ENCODE measurements around the gene CNNM4.

The CNNM4 gene

GRCh38 chr2:96760036-96760985, at the start of gene CNNM4:
Gene CNNM4 (plus strand): TSS chr2:96760902. CDS start chr2:96761000, 98 bp downstream.
- DNase-seq: peak; percentile 96

GRCh38 chr2:96710985-96711384, 49.7 kb upstream of the CNNM4 start:
- DNase-seq: no peak

- DNase-seq: no peak
Measured at GRCh38 chr2:96715658-96716057, 45.0 kb upstream of the CNNM4 start.

GRCh38 chr2:96716388-96716787, 44.3 kb upstream of the CNNM4 start:
- DNase-seq: no peak

- no peak for DNase-seq
Measured at GRCh38 chr2:96726131-96726530, 34.6 kb upstream of the CNNM4 start.

GRCh38 chr2:96727431-96727830, 33.3 kb upstream of the CNNM4 start:
- no peak for DNase-seq

GRCh38 chr2:96729748-96730147, 31.0 kb upstream of the CNNM4 start:
- no peak for DNase-seq

DNA sequence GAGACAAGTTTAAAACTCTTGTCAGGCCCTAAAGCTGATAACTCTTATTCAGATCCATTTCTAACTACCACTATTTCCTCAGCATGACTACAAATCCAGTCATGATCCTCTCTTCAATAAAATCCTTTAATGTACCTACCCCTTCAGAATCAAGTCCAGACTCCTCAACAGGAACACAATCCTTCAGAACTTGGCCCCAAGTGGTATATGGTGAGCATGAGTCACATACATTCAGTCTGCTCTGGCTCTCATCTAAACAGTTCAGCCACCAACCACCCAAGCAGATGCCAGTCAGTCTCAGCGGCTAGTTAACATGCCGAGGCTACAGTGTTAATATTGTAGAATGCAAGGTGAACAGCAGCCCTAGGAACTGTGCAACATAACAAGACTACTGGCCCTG, 30.5 kb upstream of the CNNM4 start:
- no peak for DNase-seq

DNA sequence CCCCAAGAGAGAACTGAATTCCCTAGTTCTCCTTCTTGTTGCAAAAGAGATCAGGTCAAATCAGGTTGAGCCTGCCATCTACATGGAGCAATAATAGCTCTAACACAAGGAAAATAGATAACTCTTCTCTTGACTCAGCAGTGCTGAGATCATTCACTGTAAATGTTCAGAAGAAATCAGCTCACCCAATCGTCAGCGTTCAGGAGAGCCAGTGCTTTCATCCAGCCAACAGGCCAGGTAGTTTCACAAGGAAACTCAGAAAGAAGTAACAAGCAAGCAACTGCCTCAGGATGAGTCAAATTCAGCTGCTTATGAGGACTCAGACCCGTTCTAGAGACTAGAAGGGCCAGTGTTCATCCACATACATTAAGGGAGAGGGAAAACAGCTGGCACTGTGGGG, 26.8 kb upstream of the CNNM4 start:
- DNase-seq: no peak

- peak; percentile 18 for DNase-seq
Measured at GRCh38 chr2:96734880-96735583, 25.7 kb upstream of the CNNM4 start.

GRCh38 chr2:96737251-96737650, 23.5 kb upstream of the CNNM4 start:
- no peak for DNase-seq

- DNase-seq: no peak
Measured at GRCh38 chr2:96737831-96738230, 22.9 kb upstream of the CNNM4 start.

DNA sequence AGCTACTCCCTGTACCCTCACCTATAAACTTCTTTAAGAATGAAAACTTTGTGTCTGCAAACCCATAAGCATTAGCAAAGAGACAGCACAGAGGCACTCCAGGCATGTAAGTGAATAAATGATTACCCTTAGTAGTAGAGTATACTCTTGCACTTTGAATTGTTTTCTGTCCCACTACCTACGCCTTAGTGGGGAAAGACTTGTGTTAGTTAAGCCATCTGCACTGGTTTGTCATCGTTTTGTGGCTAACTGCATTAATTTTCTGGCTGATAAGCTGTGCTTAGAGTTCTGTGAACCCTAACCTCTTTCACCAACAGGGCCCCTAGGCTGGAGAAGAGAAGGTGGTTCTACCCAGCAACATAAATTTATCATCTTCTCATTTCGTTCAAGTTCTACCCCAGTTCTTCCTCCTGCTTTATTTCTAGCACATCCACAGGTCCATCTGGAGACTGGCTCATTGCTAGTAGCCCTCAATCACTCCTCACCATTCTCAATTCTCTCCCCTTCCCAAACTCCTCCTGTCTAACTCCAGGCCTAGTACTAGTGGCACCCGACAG, 21.5 kb upstream of the CNNM4 start:
- DNase-seq: no peak

DNA sequence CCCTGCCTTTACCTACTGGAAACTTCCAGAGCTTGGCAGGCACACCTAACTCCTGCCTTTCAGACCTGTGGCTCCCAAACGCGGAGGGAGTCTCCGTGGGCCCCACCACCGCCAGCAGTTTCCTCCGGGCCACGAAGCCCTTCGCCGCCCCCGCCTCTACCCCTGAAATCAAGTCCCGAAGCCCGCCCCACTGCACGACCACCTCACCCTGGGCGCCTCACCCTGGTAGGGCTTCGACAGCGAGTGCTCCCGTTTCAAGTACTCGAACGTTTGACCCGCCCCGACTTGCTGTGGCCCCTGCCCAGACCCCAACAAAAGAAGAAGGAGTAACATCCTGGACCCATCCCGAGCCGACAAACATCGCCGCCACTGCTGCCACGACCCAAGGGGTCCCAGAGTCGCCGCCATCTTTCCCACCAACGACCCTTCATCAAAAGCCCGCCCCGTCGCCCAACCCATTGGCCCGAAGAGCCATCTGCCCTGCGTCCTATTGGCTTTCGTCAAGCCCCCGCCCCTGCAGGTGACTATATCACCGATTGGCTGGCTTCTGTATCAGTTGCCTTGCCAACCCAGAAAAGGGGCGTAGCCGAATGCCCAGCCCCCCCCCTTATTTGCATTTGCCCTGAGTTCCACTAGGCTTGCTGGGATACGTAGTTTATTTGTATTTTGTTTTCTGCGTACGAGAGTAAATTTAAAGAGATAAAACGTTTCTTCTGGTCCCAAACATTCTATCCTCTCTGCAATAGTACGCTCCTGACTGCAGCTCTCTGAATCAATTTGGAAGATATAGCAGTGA, 20.9 kb upstream of the CNNM4 start, which contains the start of gene LMAN2L:
Gene LMAN2L, minus strand, starts transcription at position 432 of the 796 bp plus-strand sequence. Its CDS starts 24 bp downstream, at position 408.
- peak; percentile 99 for DNase-seq

DNA sequence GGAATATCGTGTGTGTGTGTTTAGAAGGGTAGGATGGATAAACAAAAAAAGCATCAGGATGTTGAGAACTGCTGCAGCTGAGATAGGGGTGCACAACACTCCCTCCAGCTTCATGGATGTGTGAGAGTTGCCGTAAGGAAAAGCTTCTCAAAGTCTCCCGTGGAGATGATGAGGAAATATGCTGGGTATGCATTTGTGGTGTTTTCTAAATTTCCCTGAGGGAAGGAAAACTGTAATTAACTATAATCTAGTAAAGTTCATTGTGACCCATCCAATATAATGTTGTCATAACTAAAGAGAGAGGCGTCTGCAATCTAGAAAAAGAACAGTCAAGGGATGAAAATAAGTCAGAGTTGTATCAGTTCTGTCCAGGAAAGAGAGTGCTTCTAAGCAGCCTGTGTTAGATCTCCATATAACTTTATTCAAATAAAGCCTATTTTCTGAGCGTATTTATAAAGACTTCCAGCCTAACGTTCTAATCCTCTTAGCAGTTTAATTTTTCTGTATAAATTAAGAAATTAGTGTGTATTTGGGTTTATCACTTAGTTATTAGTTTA, 13.6 kb upstream of the CNNM4 start:
- DNase-seq: no peak

DNA sequence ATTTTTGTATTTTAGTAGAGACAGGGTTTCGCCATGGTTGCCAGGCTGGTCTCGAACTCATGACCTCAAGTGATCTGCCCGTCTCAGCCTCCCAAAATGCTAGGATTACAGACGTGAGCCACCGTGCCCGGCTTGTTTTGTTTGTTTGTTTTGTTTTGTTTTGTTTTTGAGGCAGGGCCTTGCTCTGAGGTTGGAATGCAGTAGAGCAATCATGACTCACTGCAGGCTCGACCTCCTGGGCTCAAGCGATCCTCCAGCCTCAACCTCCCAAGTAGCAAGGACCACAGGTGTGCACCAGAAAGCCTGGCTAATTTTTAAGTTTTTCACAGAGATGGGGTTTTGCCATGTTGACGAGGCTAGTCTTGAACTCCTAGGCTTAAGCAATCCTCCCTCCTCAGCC, 8.9 kb upstream of the CNNM4 start:
- DNase-seq: no peak

DNA sequence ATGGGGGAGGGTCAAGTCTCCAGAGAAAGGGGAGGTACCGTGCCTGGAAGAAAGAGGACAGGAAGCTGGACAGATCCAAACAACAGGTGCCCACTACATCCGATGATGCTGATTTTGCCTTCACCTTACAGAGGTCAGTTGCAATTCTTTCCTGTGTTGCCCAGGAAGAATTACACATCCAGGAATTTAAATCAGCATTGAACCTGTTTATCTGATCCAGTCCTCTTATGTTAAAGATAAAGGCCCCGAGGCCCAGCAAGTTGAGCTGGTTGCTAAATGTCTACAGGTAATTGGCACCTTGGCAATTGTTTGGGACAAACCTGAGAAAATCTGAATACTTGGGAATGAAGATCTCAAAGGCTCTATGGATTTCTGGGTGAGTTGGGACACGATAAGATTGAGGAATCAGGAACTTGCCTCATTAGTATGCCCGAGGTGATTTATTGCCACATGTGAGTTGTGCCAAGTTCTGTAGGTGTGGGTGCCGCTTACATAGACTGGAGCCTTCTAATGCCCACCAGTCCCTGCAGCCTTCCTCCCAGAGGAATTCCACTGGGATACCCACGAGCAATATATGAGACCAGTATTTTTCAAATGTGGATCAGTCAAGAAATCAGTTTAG, 6.9 kb upstream of the CNNM4 start:
- no peak for DNase-seq

DNA sequence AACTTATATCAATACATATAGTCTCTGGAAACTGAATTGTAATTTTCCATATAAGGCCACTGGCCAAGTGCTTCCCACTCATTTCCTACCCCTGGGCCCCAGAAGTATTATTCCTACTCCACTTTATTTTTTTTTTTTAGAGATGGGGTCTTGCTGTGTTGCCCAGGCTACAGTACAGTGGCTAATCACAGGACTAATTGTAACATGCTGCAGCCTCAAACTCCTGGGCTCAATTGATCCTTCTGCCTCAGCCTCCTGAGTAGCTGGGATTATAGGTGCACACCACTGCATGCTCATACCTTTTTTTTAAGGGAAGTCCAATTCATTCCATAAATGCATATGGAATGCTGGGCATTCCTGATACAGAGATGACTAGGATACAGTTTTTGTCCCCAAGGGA, 6.4 kb upstream of the CNNM4 start:
- DNase-seq: no peak

- DNase-seq: no peak
Measured at GRCh38 chr2:96756788-96757476, 3.8 kb upstream of the CNNM4 start.

GRCh38 chr2:96757477-96757860, 3.2 kb upstream of the CNNM4 start:
- DNase-seq: no peak

DNA sequence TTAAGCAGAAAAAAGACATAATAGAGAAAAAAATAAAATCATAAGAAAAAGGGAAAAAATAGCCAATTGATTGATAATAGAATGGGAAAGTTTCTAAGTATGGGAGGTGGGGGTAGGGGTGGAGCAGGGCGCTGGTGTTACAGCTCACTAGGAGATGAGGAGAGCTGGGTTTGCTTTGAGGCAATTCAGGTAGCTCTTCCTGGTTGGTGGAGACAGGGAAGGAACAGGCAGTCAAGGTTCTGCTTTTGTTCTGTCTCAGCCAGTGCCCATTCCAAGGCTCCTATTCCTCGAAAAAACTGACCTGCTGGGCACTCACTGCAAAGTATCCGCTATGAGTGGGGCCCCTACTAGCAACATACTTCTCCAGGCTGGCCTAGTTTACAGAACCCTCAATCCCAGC, 1.7 kb upstream of the CNNM4 start:
- no peak for DNase-seq
